Vagina (tissue), 2 donors: ENCODE data around the gene BIN2.

Experiments used
- POLR2A ChIP-seq, 2 donors: fragments of 450-650 bp; IDR thresholded peaks; one replicate each; pipeline ENCODE4 v1.6.1; 2017; ENCODE audit warnings: antibody characterized with exemption in 2 of 2, mild to moderate bottlenecking in 2 of 2, moderate library complexity in 2 of 2
- POLR2AphosphoS5 ChIP-seq, 2 donors: sonication (generic); formaldehyde crosslinking; IDR thresholded peaks; one replicate each; pipeline ENCODE4 v1.9.0; 2017; ENCODE audit warnings: antibody characterized with exemption in 2 of 2, mild to moderate bottlenecking in 2 of 2, low read depth in 1 of 2; ENCODE audit not compliant: insufficient read depth in 1 of 2
- TF ChIP-seq, protein P1 (sequence below), 3 experiments: fragments of 450-650 bp in 2 of 3; fragments of 200-600 bp in 1 of 3; sonication (generic) in 1 of 3; IDR thresholded peaks; one replicate each; pipeline ENCODE4 v1.5.1; 2017 to 2019; ENCODE audit warnings: antibody characterized with exemption in 3 of 3, mild to moderate bottlenecking in 2 of 3, moderate library complexity in 2 of 3

DNA sequence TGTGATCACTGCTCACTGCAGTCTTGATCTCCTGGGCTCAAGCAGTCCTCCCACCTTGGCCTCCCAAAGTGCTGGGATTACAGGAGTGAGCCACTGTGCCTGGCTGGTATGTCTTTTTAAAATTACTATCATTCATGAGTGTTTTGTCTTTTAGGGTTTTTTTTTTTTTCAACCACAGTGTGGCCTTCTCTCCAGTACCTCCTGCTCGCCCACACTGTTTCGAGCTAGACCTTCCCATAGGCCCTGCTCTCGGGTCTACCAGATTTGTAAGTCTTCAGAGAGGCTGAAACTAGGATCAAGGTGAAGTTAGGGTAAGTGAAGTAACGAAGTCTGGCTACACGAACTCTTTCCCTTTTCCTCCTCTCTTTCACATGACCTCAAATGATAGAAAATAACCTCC lies 1.5 kb downstream of the BIN2 start:
- TF ChIP-seq, protein P1, sequence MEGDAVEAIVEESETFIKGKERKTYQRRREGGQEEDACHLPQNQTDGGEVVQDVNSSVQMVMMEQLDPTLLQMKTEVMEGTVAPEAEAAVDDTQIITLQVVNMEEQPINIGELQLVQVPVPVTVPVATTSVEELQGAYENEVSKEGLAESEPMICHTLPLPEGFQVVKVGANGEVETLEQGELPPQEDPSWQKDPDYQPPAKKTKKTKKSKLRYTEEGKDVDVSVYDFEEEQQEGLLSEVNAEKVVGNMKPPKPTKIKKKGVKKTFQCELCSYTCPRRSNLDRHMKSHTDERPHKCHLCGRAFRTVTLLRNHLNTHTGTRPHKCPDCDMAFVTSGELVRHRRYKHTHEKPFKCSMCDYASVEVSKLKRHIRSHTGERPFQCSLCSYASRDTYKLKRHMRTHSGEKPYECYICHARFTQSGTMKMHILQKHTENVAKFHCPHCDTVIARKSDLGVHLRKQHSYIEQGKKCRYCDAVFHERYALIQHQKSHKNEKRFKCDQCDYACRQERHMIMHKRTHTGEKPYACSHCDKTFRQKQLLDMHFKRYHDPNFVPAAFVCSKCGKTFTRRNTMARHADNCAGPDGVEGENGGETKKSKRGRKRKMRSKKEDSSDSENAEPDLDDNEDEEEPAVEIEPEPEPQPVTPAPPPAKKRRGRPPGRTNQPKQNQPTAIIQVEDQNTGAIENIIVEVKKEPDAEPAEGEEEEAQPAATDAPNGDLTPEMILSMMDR (IDR thresholded peaks at IDR 0.05), result no peak
- no peak for TF ChIP-seq POLR2A (IDR thresholded peaks at IDR 0.05)
- no peak for TF ChIP-seq POLR2AphosphoS5 (IDR thresholded peaks at IDR 0.05; ENCODE audit: insufficient read depth in 1 of 2, low read depth in 1 of 2)
